Measurements from ENCODE around the gene BACE1. TPM values are rescaled to one million over a fixed set of nuclear protein-coding genes. Genes with fewer than 3 reads are reported as not detected.

Gene BACE1

Small RNA genes lying within 50 kb of the gene (small RNA-seq; reads per million reads assigned to genes)
- not detected for gene RF00564
